Stimulated activated naive CD8-positive, alpha-beta T cell treated with anti-CD3 and anti-CD28 coated beads, Interleukin-15, Interleukin-2, amounts not matched to agents 100 ng/mL and 50 ng/mL, for 24 hours (primary cell): ENCODE data around the gene FSCB.
"Not testable (repeated sequence)": the region's sequence is repeated elsewhere in the genome, so short reads cannot be mapped to it uniquely, and the experiment has no call there.

Experiments
- H3K27ac Mint-ChIP-seq: one replicate; pipeline ENCODE4 v1.8.0; 2021; ENCODE audit warnings: mild to moderate bottlenecking, mixed read lengths
- H3K27me3 Mint-ChIP-seq: one replicate; pipeline ENCODE4 v1.8.0; 2021; ENCODE audit warnings: mixed read lengths
- H3K36me3 Mint-ChIP-seq: one replicate; pipeline ENCODE4 v1.8.0; 2021; ENCODE audit warnings: low read depth, mixed read lengths
- H3K4me1 Mint-ChIP-seq: one replicate; pipeline ENCODE4 v1.8.0; 2021; ENCODE audit warnings: low read depth, mixed read lengths
- H3K4me3 Mint-ChIP-seq: one replicate; pipeline ENCODE4 v1.8.0; 2021; ENCODE audit warnings: mild to moderate bottlenecking, mixed read lengths
- H3K9me3 Mint-ChIP-seq: one replicate; pipeline ENCODE4 v1.8.0; 2021; ENCODE audit warnings: mixed read lengths

The FSCB gene, protein sequence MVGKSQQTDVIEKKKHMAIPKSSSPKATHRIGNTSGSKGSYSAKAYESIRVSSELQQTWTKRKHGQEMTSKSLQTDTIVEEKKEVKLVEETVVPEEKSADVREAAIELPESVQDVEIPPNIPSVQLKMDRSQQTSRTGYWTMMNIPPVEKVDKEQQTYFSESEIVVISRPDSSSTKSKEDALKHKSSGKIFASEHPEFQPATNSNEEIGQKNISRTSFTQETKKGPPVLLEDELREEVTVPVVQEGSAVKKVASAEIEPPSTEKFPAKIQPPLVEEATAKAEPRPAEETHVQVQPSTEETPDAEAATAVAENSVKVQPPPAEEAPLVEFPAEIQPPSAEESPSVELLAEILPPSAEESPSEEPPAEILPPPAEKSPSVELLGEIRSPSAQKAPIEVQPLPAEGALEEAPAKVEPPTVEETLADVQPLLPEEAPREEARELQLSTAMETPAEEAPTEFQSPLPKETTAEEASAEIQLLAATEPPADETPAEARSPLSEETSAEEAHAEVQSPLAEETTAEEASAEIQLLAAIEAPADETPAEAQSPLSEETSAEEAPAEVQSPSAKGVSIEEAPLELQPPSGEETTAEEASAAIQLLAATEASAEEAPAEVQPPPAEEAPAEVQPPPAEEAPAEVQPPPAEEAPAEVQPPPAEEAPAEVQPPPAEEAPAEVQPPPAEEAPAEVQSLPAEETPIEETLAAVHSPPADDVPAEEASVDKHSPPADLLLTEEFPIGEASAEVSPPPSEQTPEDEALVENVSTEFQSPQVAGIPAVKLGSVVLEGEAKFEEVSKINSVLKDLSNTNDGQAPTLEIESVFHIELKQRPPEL

DNA sequence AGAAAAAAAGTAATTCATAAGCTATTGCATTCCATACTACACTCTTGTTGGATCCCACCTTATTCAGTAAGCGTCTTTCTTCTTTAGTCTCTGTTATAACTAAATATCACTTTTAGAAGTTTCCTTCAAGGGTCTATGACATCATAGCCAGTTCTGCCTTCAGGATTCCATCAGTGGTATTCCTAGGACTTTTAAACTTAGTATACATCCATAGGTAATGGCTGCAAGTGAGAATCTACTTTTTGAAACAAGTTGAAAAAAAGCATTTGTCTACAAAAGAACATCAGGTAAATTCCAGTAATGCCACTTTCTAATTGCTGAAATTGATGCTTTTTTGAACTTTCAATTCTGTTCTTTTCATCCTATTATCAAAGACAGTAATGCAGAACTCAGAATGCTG lies at the start of gene FSCB:
Gene FSCB, minus strand, starts transcription at position 101 of the 400 bp plus-strand sequence. CDS start 296 bp downstream, outside the sequence.
- H3K9me3 Mint-ChIP-seq, result peaks cover 14% of the 10 kb centered on the region
- H3K36me3 Mint-ChIP-seq, result no peaks in the 10 kb centered on the region
- no peaks in the 10 kb centered on the region for H3K27me3 Mint-ChIP-seq
- no peak within 1 kb of the TSS for H3K4me3 Mint-ChIP-seq
- no peak within 1 kb of the TSS for H3K27ac Mint-ChIP-seq
- H3K4me1 Mint-ChIP-seq, result no peaks in the 10 kb centered on the region

DNA sequence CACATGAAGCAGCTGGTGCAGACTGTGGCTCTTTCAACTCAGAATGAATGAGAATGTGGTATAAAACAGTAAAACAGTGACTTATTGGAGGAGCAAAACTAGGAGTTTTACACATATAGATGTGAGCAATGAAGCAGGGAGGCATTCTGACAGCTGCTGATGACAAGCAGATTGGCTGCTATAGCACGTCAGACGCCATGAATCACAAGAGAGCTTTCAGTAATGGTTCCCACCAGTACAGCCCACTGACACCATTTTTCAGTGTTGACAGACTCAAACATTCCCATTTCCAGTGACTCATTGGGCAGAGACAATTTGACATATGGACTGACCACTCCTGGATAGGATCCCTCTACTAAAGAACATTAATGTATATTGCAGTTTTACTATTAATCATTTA lies 24.6 kb upstream of the FSCB start:
- Mint-ChIP-seq H3K27me3 (no peaks in the 10 kb centered on the region), H3K36me3 (no peaks in the 10 kb centered on the region), H3K27ac (no peak overlapping the region)

DNA sequence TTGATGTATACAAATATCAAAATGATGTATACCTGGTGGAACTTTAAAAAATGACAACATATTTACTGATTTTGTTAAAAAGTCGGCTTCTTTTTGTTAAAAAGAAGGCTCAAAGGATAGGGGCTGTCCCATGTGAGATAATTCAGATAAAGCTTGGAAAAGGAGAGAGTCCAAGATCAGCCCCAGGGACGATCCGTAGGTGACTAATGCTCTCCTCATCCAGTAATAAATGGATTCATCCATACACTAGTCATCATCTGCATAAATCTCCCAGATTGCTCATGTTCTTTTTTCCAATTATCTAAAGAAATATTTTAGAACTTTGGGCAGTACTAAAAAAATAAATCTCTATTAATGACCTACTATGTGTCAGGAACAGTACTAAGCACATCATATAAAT lies 23.4 kb upstream of the FSCB start:
- no peaks in the 10 kb centered on the region for H3K4me1 Mint-ChIP-seq
- no peak overlapping the region for H3K4me3 Mint-ChIP-seq
- no peaks in the 10 kb centered on the region for H3K36me3 Mint-ChIP-seq
- no peaks in the 10 kb centered on the region for H3K27me3 Mint-ChIP-seq
- no peak overlapping the region for H3K27ac Mint-ChIP-seq
- no peaks in the 10 kb centered on the region for H3K9me3 Mint-ChIP-seq

More for the DNA sequence above, 24.6 kb upstream of the FSCB start:
- H3K4me3 Mint-ChIP-seq, result no peak overlapping the region
- H3K9me3 Mint-ChIP-seq, result no peaks in the 10 kb centered on the region
- H3K4me1 Mint-ChIP-seq, result no peaks in the 10 kb centered on the region

DNA sequence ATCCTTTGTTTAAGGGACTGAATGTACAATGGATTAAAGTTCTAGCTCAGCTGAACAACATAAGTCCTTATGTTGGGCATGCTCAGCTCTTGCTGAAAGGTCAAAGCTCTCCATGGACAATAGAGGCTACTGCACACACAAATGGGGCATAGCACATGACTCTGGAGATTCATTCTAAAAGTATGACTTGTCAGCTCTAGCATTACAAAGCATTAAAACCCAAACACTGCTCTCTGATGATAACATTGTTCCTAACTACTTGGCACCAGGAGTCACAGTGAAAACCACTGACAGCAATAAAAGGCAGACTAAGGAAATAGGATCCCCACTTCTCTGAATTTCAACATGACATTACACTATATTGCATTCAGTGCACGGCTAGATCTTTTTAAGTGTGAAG lies 21.9 kb upstream of the FSCB start:
- H3K27ac Mint-ChIP-seq, result no peak overlapping the region
- no peaks in the 10 kb centered on the region for H3K4me1 Mint-ChIP-seq
- H3K9me3 Mint-ChIP-seq, result no peaks in the 10 kb centered on the region
- H3K4me3 Mint-ChIP-seq, result no peak overlapping the region
- no peaks in the 10 kb centered on the region for H3K36me3 Mint-ChIP-seq
- no peaks in the 10 kb centered on the region for H3K27me3 Mint-ChIP-seq

DNA sequence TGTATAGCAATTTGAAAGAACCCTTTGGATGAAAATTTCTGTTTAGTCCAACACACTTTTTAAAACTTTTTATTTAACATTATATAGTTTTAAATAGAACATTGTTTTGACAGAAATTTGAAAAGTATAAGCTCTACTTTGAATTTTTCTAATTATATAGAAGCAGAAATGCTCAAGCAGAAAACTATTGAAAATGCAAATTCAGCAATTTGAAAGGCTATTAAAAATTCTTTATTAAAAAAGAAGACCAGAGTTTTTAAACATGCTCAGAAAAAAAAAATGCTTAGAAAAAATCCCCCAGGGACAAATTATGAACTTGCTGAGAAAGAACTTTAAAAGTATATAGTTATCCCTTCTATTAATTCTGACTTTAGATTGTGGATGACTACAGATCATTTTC lies 21.1 kb upstream of the FSCB start:
- Mint-ChIP-seq H3K4me3 (no peak overlapping the region), H3K27ac (no peak overlapping the region), H3K4me1 (no peaks in the 10 kb centered on the region), H3K36me3 (no peaks in the 10 kb centered on the region), H3K27me3 (no peaks in the 10 kb centered on the region), H3K9me3 (no peaks in the 10 kb centered on the region)

DNA sequence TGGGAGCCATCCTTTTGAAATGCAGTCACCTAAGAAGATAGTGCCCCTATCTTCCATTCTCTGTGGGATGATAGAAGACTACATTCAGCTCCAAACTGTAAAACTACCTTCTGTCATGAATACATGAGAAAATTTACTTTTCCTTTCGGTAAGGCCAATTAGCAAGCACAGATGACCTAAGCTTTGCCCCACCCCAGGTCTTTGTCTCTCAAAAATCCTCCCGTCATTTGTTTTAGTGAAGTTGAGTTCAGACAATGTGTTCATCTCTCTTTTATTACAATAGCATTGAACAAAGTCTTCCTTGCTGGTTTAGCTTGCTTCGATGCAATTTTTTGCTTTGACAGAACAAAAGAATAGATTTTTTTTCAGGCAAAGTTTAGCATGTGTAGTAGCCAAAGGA lies 18.2 kb upstream of the FSCB start:
- H3K9me3 Mint-ChIP-seq, result peaks cover 5% of the 10 kb centered on the region
- no peak overlapping the region for H3K4me3 Mint-ChIP-seq
- H3K4me1 Mint-ChIP-seq, result no peaks in the 10 kb centered on the region
- H3K36me3 Mint-ChIP-seq, result no peaks in the 10 kb centered on the region
- H3K27me3 Mint-ChIP-seq, result no peaks in the 10 kb centered on the region
- no peak overlapping the region for H3K27ac Mint-ChIP-seq

DNA sequence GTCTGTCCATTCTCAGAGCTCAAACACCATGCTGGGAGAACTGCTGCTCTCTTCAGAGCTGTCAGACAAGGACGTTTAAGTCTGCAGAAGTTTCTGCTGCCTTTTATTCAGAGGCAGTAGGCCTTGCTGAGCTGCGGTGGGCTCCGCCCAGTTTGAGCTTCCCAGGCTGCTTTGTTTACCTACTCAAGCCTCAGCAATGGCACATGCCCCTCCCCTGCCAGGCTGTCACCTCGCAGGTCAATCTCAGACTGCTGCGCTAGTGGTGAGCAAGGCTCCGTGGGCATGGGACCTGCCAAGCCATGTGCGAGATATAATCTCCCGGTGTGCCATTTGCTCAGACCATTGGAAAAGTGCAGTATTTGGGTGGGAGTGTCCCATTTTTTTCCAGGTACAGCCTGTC lies 8.6 kb upstream of the FSCB start:
- not testable (repeated sequence) for H3K27me3 Mint-ChIP-seq, H3K4me1 Mint-ChIP-seq, H3K36me3 Mint-ChIP-seq, H3K27ac Mint-ChIP-seq, H3K4me3 Mint-ChIP-seq
- peaks cover 10% of the 10 kb centered on the region for H3K9me3 Mint-ChIP-seq

DNA sequence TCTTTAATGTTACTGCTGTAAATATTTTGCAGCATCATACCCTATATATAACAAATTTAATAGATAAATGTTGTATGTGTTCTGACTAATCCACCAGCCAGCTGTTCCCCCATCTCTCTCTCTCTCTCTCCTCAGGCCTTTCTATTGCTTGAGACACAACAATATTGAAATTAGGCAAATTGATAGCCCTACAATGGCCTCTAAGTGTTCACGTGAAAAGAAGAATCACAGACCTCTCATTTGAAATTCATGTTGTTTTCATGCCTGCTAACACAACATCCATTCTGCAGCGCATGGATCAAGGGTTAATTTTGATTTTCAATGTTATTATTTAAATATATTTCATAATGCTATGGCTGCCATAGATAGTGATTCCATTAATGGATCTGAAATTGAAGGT lies 1.8 kb upstream of the FSCB start:
- Mint-ChIP-seq H3K4me1 (no peaks in the 10 kb centered on the region), H3K9me3 (peaks cover 14% of the 10 kb centered on the region), H3K27ac (no peak overlapping the region), H3K36me3 (no peaks in the 10 kb centered on the region), H3K27me3 (no peaks in the 10 kb centered on the region), H3K4me3 (no peak overlapping the region)

DNA sequence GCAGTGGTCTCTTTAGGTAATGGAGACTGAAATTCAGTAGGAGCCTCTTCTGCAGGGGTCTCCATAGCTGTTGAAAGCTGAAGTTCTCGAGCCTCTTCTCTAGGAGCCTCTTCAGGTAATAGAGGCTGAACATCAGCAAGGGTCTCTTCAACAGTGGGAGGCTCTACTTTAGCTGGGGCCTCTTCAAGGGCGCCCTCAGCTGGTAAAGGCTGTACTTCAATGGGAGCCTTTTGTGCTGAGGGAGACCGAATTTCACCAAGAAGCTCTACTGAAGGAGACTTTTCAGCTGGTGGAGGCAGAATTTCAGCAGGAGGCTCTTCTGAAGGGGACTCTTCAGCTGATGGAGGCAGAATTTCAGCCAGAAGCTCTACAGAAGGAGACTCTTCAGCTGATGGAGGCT lies 1.5 kb downstream of the FSCB start:
- no peaks in the 10 kb centered on the region for H3K36me3 Mint-ChIP-seq
- no peaks in the 10 kb centered on the region for H3K27me3 Mint-ChIP-seq
- H3K4me3 Mint-ChIP-seq, result no peak overlapping the region
- no peaks in the 10 kb centered on the region for H3K4me1 Mint-ChIP-seq
- H3K9me3 Mint-ChIP-seq, result peaks cover 14% of the 10 kb centered on the region
- no peak overlapping the region for H3K27ac Mint-ChIP-seq

DNA sequence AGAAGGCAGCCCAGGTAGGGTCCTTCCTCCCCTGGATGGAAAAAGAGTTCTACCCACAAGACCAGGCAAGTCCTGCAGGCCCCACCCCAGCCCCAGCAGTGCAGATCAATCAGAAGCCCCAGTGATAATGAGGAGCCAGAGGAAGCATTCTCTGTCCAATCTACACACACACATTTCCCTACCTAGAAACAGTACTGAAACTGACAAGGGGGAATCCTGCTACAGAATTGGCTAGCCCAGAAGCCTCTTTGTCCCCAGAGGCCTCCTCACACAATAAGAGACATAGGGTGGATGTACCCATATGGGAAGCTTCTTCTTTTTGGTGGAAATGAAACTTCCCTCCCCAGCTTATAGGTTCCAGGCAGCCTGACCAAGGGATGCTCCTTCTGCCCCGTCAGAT lies 9.9 kb downstream of the FSCB start:
- H3K36me3 Mint-ChIP-seq, result no peaks in the 10 kb centered on the region
- H3K4me1 Mint-ChIP-seq, result no peaks in the 10 kb centered on the region
- H3K4me3 Mint-ChIP-seq, result no peak overlapping the region
- no peaks in the 10 kb centered on the region for H3K27me3 Mint-ChIP-seq
- peaks cover 3% of the 10 kb centered on the region for H3K9me3 Mint-ChIP-seq
- no peak overlapping the region for H3K27ac Mint-ChIP-seq

DNA sequence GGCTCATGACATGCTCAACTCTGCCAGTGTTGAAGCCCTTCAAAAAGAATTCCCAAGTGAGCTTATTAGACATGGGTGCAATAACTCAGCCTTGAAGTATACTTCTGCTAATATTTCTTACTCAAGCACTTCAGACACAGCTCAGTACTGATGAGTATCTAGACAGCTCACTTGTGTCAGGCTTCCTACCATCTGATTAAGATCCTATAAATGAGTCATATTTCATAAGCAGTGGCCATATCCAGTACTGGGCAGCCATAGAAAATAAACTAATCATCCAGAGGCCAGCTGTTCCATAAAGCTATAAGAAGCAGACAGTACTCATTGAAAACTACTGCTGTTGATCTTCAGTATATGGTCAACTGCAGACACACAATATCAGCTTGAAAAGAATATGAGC lies 12.9 kb downstream of the FSCB start:
- Mint-ChIP-seq H3K36me3 (no peaks in the 10 kb centered on the region), H3K27me3 (no peaks in the 10 kb centered on the region), H3K4me1 (no peaks in the 10 kb centered on the region), H3K9me3 (no peaks in the 10 kb centered on the region), H3K27ac (no peak overlapping the region), H3K4me3 (no peak overlapping the region)

DNA sequence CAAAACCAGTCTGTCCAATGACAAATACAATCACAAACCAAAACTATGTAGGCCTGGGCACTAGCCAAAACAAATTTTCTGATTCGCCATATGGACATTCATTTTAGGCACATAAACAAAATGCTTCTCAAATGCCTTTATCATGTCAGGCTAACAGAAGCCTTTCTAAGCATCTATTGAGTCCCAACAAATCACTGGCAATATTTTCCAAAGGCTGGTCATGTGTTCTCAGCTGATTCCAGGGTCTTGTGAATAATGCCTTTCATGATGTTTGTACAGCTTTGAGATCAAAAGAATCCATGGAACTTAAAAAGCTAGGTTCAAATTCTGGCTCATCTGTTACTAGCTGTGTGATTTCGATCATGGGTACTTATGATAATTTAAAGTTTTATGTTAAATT lies 16.1 kb downstream of the FSCB start:
- no peak overlapping the region for H3K27ac Mint-ChIP-seq
- H3K9me3 Mint-ChIP-seq, result peaks cover 8% of the 10 kb centered on the region
- H3K4me3 Mint-ChIP-seq, result no peak overlapping the region
- H3K36me3 Mint-ChIP-seq, result no peaks in the 10 kb centered on the region
- H3K4me1 Mint-ChIP-seq, result no peaks in the 10 kb centered on the region
- no peaks in the 10 kb centered on the region for H3K27me3 Mint-ChIP-seq

DNA sequence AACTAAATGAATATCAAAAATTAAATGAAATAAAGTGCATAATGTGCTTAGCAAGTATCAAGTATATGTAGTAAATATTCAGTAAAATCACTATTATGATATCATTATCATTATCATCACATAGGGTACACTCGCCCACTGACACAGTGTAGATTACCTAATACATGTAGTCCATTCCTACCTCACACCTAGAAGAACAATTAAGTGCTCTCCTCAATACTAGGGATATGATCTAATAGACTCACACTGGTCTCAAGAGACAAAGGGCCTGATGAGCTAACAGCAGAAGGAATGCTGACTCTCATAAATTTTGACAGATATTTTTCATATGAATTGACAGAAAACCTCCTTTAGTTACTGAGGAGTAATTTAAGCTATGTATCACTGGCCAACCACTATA lies 29.1 kb downstream of the FSCB start:
- Mint-ChIP-seq H3K4me3 (no peak overlapping the region), H3K4me1 (no peaks in the 10 kb centered on the region), H3K27ac (no peak overlapping the region), H3K9me3 (peaks cover 5% of the 10 kb centered on the region), H3K27me3 (no peaks in the 10 kb centered on the region), H3K36me3 (no peaks in the 10 kb centered on the region)

DNA sequence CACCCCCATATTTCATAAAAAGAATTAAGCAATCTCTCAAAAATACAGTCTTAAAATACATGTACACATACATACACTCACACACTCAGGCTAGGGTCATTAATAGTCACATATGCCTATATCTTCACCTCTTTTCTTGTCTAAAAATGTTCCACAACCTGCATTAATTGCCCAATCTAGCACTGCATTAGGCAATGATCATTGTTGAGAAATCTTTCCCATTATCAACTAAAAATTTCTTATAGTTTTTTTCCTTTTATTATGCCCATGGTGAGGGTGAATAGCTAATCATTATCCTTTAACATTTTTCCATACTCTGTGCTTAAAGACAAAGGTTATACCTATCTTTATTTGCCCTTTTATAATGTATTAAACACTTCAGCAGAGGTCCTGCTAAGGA lies 38.3 kb downstream of the FSCB start:
- Mint-ChIP-seq H3K9me3 (peaks cover 5% of the 10 kb centered on the region), H3K4me1 (no peaks in the 10 kb centered on the region), H3K36me3 (no peaks in the 10 kb centered on the region), H3K27me3 (no peaks in the 10 kb centered on the region), H3K4me3 (no peak overlapping the region), H3K27ac (no peak overlapping the region)

DNA sequence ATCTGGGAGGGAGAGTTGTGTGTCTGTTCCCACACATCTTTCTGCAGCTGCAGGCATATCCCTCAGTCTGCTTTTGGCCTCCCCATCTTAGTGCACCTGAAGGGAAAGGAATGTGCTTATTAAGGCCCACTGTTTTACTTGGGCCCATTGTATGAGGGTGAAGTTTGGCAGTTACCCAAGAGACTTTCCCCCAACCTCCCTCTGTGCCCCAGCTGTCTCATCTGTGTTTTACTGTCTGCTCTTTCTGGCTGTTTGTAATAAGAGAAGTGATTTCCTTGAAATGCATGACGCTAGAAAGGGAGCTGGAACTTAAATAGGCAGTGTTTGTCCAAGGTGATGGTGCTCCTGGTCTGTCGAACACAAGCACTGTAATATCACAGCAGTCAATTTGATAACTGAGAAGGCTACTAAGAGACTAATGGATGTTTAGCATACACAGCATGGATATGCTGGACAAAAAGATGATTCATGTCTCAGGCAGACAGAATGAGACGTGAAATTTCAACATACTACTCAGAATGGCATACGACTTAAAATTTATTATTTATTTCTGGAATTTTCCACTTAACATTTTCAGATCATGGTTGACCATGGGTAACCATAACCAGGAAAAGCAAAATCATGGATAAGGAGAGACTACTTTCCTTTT lies 43.6 kb downstream of the FSCB start:
- Mint-ChIP-seq H3K9me3 (peaks cover 8% of the 10 kb centered on the region), H3K4me3 (no peak overlapping the region), H3K27ac (no peak overlapping the region), H3K27me3 (no peaks in the 10 kb centered on the region), H3K4me1 (no peaks in the 10 kb centered on the region), H3K36me3 (no peaks in the 10 kb centered on the region)
